Measurements from ENCODE around the gene GPHB5. TPM values are rescaled to one million over a fixed set of nuclear protein-coding genes. Genes with fewer than 3 reads are reported as not detected.

GPHB5 gene
- total RNA-seq (not detected), polyA plus RNA-seq (ENCODE audit: insufficient read length in 6 of 6) (not detected)
- long read RNA-seq, donor 1, result 0 reads
- long read RNA-seq, donor 2, result 0 reads
- long read RNA-seq, donor 3, result 0 reads
- long read RNA-seq, donor 4, result 0 reads
- long read RNA-seq, donor 5, result 0 reads
- long read RNA-seq, donor 6, result 0 reads
- long read RNA-seq, donor 7, result 0 reads
- long read RNA-seq, donor 8, result 0 reads
- long read RNA-seq, donor 9, result 0 reads
- long read RNA-seq, donor 10, result 0 reads
- long read RNA-seq, donor 11, result 0 reads
- long read RNA-seq, donor 12, result 0 reads

DNA sequence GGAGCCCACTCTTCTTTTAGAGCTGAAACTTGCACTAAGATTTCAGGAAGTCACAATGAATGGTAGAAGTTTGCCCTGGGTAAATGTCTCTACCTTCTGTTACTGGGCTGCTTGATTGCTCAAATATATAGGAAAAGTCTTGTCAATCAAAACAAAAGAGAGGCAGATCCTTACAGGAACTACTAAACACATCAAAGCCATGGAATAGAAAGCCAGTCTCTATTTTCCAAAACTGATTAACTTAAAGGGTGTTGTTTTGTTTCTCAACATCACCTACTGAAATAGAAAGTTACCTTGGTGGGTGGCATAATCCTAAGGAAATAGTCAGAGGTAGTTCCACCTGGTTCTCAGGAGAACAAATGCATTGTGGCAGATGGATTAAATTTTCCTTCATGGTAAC, at the start of gene GPHB5:
Gene GPHB5, minus strand, starts transcription at position 101 of the 400 bp plus-strand sequence. CDS start 1,086 bp downstream, outside the sequence.
- intact Hi-C loops (cut with DNase I), result no loop called here
- Histone ChIP-seq H3K4me3 (no peak within 1 kb of the TSS), H3K36me3 (no peaks in the 10 kb centered on the region), H3K27ac (no peak within 1 kb of the TSS), H3K27me3 (no peaks in the 10 kb centered on the region), H3K4me1 (no peaks in the 10 kb centered on the region), H3K9me3 (no peaks in the 10 kb centered on the region)
- ATAC-seq (no peak), DNase-seq (no peak)
- TF ChIP-seq, protein P1, sequence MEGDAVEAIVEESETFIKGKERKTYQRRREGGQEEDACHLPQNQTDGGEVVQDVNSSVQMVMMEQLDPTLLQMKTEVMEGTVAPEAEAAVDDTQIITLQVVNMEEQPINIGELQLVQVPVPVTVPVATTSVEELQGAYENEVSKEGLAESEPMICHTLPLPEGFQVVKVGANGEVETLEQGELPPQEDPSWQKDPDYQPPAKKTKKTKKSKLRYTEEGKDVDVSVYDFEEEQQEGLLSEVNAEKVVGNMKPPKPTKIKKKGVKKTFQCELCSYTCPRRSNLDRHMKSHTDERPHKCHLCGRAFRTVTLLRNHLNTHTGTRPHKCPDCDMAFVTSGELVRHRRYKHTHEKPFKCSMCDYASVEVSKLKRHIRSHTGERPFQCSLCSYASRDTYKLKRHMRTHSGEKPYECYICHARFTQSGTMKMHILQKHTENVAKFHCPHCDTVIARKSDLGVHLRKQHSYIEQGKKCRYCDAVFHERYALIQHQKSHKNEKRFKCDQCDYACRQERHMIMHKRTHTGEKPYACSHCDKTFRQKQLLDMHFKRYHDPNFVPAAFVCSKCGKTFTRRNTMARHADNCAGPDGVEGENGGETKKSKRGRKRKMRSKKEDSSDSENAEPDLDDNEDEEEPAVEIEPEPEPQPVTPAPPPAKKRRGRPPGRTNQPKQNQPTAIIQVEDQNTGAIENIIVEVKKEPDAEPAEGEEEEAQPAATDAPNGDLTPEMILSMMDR (IDR thresholded peaks at IDR 0.05), result no peak

- TF ChIP-seq, protein P1 (IDR thresholded peaks at IDR 0.05), result no peak
- H3K4me3 ChIP-seq, result no peak overlapping the region
- H3K9me3 ChIP-seq, result peaks cover 0 to 10% of the 10 kb centered on the region in 2 donors
- no peaks in the 10 kb centered on the region for H3K36me3 ChIP-seq
- DNase-seq (no peak), ATAC-seq (no peak)
- H3K27ac ChIP-seq, result no peak overlapping the region
- no peaks in the 10 kb centered on the region for H3K27me3 ChIP-seq
- no peaks in the 10 kb centered on the region for H3K4me1 ChIP-seq
- intact Hi-C loops (cut with DNase I), result no loop called here
Observed at GRCh38 chr14:63367742-63368364, 49.1 kb upstream of the GPHB5 start.

GRCh38 chr14:63362389-63362819, 43.7 kb upstream of the GPHB5 start:
- Histone ChIP-seq H3K4me3 (no peak overlapping the region), H3K9me3 (peaks cover 0 to 4% of the 10 kb centered on the region in 2 donors), H3K36me3 (no peaks in the 10 kb centered on the region), H3K27me3 (no peaks in the 10 kb centered on the region), H3K4me1 (no peaks in the 10 kb centered on the region), H3K27ac (no peak overlapping the region)
- ATAC-seq, result no peak
- TF ChIP-seq, protein P1 (IDR thresholded peaks at IDR 0.05), result no peak
- DNase-seq, result no peak
- intact Hi-C loops (cut with DNase I), result no loop called here

GRCh38 chr14:63361790-63362189, 43.1 kb upstream of the GPHB5 start:
- no peak for DNase-seq
- Histone ChIP-seq H3K36me3 (no peaks in the 10 kb centered on the region), H3K4me1 (no peaks in the 10 kb centered on the region), H3K27me3 (no peaks in the 10 kb centered on the region), H3K4me3 (no peak overlapping the region), H3K27ac (no peak overlapping the region), H3K9me3 (peaks cover 0 to 4% of the 10 kb centered on the region in 2 donors)
- TF ChIP-seq, protein P1 (IDR thresholded peaks at IDR 0.05), result no peak
- intact Hi-C loops (cut with DNase I), result no loop called here
- no peak for ATAC-seq

DNA sequence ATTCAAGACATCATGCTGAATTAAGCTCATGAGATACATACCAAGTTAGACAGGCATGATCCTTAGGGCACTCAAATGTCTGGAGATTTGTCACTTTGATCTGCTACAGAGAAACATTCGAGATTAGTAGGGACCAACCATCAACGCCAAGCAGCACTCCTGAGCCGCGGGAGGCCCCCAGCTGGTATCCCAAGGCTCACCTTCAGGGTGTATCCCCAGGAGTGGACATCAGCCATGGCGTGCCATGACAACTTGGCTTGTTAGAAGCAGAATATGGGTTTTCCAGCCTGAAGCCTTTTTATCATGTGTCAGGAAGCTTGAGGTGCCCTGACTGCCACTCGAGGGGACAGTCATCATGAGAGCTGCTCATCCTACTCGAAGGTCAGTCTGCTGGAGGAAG, 39.1 kb upstream of the GPHB5 start:
- Histone ChIP-seq H3K9me3 (no peaks in the 10 kb centered on the region), H3K4me3 (no peak overlapping the region), H3K27me3 (no peaks in the 10 kb centered on the region), H3K4me1 (no peaks in the 10 kb centered on the region), H3K36me3 (no peaks in the 10 kb centered on the region), H3K27ac (no peak overlapping the region)
- ATAC-seq, result no peak
- no peak for DNase-seq
- TF ChIP-seq, protein P1 (IDR thresholded peaks at IDR 0.05), result no peak
- intact Hi-C loops (cut with DNase I), result no loop called here

Measured in left lung (tissue), 14 donors.